HEK293T (cell line): ENCODE results near the gene KRTAP3-3.

Experiments
- ARNT ChIP-seq: fragments of 450-650 bp; IDR thresholded peaks from 2 replicates; pipeline ENCODE4 v1.6.1; 2017; ENCODE audit warnings: mild to moderate bottlenecking
- BHLHE40 ChIP-seq: fragments of 450-650 bp; IDR thresholded peaks from 2 replicates; pipeline ENCODE4 v1.6.1; 2016; ENCODE audit warnings: mild to moderate bottlenecking, moderate library complexity, borderline replicate concordance
- FOXM1 ChIP-seq: fragments of 450-650 bp; IDR thresholded peaks from 2 replicates; pipeline ENCODE4 v1.6.1; 2017; ENCODE audit warnings: mild to moderate bottlenecking, borderline replicate concordance
- HDGF ChIP-seq: fragments of 450-650 bp; IDR thresholded peaks from 2 replicates; pipeline ENCODE4 v1.6.1; 2017; ENCODE audit warnings: antibody characterized with exemption, borderline replicate concordance

DNA sequence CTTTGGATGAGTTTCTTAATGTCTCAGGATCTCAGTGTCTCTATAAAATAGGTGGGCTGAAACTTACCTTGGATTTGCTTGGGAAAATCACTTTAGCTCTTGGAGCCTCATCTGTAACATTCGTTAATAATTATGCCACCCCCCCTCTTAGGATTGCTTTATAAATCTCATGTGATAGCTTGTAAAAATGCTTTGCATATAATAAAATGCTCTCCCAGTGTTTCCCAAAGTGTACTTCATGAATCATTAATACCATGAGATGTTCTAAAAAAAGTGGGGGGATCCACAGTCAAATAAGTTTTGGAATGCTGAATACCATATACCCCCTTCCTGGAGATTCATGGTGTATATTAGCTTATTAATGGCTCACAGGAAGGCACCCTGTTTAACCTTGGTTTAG is 32.4 kb downstream of the KRTAP3-3 start:
- TF ChIP-seq HDGF (no peak), BHLHE40 (no peak), ARNT (no peak), FOXM1 (no peak)
